Subcutaneous adipose tissue (tissue), 4 donors: Measurements from ENCODE around the gene FBXO42. TPM values are rescaled to one million over a fixed set of nuclear protein-coding genes. Genes with fewer than 3 reads are reported as not detected.

ENCODE experiments used
- total RNA-seq, 4 donors: library from RNA; depleted of rRNA; stranded (reverse); fragments of >200 nt; gene quantifications; one replicate each; pipeline ENCODE4 v1.1.0, GENCODE V29; 2016
- TF ChIP-seq, protein P1 (sequence below): fragments of 450-650 bp; IDR thresholded peaks from one replicate; pipeline ENCODE4 v1.5.1; 2016; ENCODE audit warnings: low read depth, mild to moderate bottlenecking, control low read depth, antibody characterized with exemption, moderate library complexity

Gene FBXO42
- total RNA-seq, 4 donors from 2014 or later = 21.4 to 26.9 (median 23.6) TPM

- TF ChIP-seq, protein P1, sequence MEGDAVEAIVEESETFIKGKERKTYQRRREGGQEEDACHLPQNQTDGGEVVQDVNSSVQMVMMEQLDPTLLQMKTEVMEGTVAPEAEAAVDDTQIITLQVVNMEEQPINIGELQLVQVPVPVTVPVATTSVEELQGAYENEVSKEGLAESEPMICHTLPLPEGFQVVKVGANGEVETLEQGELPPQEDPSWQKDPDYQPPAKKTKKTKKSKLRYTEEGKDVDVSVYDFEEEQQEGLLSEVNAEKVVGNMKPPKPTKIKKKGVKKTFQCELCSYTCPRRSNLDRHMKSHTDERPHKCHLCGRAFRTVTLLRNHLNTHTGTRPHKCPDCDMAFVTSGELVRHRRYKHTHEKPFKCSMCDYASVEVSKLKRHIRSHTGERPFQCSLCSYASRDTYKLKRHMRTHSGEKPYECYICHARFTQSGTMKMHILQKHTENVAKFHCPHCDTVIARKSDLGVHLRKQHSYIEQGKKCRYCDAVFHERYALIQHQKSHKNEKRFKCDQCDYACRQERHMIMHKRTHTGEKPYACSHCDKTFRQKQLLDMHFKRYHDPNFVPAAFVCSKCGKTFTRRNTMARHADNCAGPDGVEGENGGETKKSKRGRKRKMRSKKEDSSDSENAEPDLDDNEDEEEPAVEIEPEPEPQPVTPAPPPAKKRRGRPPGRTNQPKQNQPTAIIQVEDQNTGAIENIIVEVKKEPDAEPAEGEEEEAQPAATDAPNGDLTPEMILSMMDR = no peak
These were observed 90.2 kb downstream of the FBXO42 start for GRCh38 chr1:16262067-16262466.

GRCh38 chr1:16260814-16261213 is 91.5 kb downstream of the FBXO42 start:
- TF ChIP-seq, protein P1 = no peak

- TF ChIP-seq, protein P1 = no peak
These were observed 93.6 kb downstream of the FBXO42 start for GRCh38 chr1:16258591-16259135.

DNA sequence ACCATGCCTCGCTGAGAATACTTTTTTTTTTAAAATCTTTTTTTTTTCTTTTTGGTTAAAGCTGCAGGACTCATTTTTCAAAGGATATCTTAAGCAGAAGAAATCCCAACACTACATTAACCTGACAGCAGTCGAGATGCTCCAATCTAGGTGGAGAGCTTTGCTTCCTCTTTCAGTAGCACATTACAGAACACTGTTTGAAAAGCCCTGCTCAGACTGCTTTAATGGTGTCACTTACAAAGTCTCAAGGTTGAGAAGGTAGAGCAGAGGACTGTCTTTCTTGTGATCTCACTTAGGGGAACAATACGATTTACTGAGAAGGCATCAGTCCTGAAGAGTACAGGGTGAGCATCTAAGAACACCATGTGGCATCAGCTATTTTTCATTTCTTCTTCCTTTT is 94.3 kb downstream of the FBXO42 start:
- TF ChIP-seq, protein P1 = no peak

- TF ChIP-seq, protein P1 = no peak
These were observed 95.8 kb downstream of the FBXO42 start for GRCh38 chr1:16256478-16256877.

DNA sequence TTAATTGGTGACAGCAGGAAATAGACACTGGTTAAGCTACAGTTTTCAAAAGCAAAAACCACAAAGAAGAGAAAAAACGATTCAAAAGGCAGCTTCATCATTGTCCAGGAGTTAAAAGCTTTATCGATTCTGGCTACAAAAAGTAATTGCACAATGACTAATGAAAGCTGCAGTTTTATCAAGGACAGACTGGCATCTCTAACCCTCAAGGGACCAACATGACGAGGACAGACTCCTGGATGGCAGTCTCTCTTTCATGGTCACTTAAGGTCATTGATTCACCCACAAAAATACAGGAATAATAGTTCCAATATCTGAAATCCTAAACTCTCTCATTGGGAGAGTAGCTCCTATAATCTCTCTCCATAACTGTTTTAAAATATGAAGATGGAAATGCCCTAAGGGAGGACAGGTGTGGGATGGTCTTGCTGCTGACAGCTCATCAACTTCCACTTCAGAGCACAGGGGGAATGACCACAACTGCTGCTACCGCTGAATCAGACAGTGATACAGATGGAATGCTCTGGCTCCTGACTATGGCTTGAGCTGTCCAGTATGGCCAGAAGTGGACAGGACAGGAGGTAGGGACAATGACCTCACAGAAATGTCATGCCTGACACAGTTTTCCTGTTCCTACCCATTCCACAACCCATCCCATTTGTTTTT is 97.9 kb downstream of the FBXO42 start:
- TF ChIP-seq, protein P1 = no peak

DNA sequence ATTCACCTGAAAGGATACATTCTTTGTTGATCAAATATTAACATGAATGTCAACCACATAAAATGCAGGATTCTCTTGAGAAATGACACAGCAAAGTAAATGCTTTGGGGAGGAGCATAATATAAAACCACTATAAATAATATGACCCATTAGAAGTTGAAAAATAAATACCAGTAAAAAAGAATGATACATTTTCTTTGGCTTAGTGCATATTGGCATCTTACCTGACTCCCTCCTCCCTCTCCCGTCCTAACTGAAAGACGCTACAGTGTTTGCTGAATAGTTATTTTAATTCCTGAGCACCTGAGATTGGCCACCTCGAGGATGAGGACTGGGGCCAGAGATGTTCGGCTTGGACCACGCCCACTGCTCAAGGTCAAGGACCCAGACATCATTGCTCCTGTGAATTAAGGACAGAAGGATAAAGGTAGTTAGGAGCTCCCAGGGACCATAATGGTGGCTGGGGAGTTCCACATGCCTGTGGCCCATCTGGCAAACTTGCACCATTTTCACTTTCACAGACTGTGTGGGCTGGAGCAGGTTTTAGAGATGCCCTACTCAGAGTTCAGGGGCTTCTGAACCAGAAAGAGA is 98.9 kb downstream of the FBXO42 start:
- TF ChIP-seq, protein P1 = no peak
